Measurements from ENCODE around the gene DMD.

- TF ChIP-seq CTCF (conservative IDR thresholded peaks at IDR 0.05) (no peak), ZFX (IDR thresholded peaks at IDR 0.05) (no peak)
Measured at GRCh38 chrX:31449081-31449480, 1762.3 kb downstream of the DMD start.

Measured in C4-2B (cell line).